Measurements from ENCODE around the gene RAB5IF.
"Not testable (repeated sequence)": the region's sequence is repeated elsewhere in the genome, so short reads cannot be mapped to it uniquely, and the experiment has no call there.

The RAB5IF gene

DNA sequence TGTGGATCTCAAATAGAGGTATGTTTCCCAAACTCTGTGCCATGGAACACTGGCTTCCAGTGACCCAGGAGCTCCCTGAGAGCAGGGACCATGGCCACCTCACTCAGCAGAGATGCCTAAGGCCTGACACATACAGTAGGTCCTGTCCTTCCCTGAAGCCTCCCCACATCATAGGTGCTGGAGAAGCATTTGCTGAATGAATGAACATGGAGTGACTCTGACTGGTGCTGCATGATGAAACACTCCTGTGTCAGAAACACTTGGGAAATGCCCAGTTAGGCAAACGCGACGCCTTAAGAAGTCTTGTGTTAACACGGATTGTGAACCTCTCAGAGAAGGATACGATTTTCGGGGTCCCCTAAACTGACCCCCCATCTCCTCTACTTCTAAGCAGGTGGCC lies 26.1 kb downstream of the RAB5IF start:
- DNase-seq: no peak

DNA sequence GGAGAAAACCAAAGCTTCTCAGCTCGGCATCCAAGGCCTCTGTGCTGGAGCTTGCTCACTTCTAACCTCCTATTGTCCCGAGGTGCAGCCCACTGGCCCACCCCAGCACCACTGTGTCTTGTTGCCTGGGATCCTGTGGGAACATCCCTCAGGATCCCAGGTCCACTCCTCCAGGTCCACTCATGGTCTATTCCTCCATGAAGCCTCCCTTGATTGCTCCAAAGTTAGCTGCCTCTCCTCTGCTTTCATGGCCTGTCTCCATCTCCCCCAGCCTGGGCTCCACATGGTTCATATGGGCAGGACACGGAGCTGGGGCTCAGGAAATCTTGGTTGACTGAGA lies 26.5 kb downstream of the RAB5IF start:
- DNase-seq: no peak

DNA sequence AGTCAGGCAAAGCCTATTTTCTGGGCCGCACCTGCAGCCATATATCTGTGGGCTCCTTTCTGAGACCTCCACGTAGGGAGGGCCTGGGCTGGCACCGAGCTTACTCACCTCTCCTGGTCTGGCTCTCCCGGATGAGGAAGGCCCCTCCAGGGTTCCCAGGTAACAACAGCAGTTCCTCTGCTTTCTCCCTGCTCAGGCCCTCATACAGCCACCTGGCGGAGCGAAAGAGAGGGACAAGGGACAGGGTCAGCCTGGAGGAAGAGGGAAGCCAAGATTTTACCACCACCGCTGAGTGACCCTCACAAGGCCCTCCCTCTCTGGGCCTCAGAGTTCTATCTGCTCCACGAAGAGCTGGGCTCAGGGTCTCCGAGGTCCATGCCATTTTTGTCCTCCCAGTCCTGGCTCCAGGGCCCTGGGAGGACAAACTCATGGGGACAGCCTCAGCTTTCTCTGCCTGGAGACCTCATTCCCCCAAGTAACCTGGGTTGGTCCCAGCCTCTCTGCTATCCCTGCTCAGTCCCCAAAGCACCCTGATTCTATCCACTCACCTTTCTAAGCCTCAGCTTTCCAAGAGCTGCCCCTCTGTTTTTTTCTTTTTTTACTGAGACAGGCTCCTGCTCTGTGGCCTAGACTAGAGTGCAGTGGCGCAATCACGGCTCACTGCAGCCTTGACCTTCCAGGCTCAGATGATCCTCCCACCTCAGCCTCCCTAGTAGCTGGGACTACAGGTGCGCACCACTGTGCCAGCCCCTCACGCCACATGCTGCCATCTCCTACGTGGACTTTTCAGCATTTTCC lies 27.1 kb downstream of the RAB5IF start:
- DNase-seq: no peak

DNA sequence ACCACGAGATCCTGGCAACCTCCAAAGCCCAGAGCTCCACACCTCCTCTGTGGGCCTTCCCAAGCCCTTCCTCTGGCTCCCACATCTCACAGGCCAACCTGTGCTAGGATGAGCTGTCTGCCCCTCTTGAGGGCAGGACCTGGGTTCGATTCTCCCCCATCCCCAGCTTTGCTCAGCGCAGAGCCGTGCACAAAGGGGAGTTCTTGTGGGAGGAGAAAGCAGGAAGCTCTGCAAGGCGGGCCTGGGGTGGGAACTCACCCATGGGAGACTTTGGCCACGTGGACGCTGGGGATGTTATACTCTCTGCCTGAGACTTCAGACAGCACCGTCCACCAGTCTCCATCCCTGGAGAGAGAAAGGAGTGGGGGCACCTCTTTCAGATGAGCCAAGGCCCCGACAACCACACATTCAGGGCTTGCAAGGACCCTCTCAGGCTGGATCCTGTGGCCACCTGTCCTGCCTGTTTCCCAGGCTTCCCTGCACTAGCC lies 27.8 kb downstream of the RAB5IF start:
- no peak for DNase-seq

DNA sequence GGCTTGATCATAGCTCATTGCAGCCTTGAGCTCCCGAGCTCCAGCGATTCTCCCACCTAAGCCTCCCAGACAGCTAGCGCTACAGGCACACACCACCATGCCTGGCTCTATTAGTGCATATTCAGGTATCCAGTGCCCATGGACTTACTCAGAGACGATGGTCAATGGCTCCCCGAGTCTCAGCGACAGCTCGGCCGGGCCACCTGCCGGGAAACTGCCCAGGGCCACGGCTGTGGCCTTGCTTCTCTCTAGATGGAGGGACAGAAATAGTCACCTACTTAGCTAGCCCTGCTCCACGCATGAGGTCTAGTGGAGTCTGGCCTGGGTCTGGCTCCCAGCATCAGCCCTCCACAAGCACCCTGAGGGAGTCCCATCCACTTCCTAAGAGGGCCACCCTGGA lies 28.8 kb downstream of the RAB5IF start:
- no peak for DNase-seq

DNA sequence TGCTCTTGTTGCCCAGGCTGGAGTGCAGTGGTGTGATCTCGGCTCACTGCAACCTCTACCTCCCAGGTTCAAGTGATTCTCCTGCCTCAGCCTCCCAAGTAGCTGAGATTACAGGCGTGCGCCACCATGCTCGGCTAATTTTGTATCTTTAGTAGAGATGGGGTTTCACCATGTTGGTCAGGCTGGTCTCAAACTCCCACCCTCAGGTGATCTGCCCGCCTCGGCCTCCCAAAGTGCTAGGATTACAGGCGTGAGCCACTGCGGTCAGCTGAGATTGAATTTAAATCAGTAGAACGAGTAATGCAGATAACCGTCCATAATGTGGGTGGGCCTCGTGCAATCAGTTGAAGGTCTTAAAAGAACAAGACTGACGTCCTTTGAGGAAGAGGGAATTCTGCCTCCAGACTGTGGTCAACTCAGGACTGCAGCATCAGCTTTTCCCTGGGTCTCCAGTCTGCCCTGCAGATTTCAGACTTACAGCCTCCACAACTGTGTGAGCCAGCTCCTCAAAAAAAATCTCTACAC lies 33.4 kb downstream of the RAB5IF start:
- not testable (repeated sequence) for DNase-seq

DNA sequence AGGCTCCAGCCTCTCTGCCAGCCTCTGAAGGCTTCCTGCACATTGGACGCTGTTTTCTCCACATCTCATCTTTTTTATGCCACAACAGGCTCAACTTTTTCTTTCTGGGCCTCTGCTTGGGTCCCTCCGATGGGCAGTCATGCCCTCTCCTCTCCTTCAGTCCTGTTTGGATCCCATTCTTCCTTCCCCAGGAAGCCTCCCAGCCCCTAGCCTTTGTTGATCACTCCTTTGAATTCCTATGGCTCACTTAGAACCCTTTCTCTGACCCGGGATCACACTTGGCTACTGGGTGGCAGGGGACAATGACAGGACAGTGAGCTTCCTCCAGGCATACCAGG lies 35.9 kb downstream of the RAB5IF start:
- no peak for DNase-seq

DNA sequence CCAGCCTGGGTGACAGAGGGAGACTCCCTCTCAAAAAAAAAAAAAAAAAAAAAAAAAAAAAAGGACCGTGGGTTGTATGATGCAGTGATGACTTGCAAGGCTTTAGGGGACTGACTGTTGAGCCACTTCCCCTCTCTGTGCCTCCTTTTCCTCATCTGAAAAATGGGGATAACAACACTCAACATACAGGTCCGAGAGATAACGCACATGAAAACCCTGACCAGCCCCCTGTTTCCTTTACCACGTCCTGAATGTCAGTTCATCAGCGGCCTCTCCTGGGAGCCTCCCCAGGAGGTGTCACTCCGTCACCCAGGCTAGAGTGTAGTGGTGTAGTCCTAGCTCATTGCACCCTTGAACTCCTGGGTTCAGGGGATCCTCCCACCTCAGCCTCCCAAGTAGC lies 36.6 kb downstream of the RAB5IF start:
- DNase-seq: no peak

DNA sequence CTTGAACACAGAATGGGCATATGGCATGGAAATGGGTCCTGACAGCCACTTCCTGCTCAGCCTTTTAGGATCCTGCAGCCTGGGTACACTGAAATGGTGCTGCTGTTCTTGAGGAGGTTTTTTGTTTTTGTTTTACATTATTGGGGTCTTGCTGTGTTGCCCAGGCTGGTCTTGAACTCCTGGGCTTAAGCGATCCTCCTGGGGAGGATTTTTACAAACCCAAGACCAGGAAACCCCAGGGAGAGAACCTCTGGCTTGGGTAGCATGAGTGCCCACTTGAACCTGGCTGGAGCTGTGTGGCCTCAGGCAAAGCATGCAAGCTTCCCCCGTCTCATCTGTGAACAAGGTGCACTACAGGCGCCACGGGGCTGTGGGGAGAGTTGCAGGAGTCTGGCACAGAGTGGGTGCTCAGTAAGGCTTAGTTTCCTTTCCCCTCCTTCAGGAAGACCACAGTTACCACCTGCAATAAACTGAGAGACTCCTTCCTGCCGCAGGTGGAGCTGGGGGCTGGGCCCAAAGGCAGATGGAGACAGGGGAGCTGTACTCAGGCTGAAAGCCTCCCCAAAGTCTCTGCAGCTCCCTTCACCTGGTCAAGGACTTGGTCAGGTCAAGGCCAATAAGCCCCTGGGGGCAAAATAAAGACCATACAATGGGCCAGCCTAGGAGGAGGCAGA lies 38.6 kb downstream of the RAB5IF start:
- DNase-seq: no peak

DNA sequence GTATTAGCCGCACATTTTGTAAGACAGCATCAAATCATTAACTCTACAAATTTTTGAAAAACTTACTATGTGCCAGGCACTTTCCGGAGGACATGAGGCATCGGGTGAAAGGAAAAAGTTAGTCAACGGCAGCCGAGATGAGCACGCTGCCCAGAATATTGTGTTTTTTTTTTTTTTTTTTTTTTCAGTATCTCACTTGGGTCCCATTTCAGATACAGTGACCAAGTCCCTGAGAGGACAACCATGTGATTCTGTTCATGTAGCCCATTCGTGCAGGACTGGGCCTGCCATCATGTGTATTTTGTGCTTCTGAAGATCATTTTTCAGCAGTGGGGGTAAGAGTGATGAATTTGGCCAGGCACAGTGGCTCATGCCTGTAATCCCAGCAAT lies 39.1 kb downstream of the RAB5IF start:
- no peak for DNase-seq

DNA sequence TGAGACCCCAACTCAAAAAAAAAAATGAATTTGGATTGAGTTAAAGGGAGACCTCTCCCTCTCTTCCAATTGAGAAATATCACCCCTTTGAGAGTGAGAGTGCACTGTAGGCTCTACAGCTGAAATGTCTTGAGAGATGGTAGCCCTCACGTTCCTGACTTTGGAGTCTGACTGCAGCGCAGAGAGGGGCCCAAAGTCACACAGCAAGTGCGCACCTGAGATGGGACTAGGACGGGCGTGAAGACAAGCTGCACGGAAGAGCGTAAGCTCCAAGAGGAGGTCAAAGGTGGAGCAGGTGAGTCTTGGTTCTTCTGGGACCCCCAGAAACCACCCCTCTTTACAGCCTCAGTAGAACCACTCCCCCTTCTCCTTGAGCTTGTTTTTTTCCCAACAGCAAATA lies 39.8 kb downstream of the RAB5IF start:
- DNase-seq: no peak

DNA sequence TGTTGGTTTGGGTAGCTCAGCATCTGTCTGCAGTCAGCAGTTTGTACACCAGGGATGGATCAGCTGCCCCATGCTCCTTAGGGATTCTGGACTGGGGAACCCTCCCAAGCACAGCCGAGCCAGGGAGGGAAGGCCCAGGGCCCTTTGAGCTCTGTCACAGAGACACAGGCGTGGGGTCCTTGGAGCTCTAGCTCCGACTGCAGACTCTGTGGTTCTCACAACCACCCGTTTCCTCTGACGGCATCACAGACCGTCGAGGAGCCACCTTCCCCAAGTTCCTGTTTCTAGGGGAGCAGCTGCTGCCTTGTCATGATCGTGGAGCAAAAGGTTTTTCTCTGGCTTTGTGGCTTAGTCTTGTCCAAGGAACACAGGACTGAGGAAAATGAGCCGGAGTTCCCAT lies 40.4 kb downstream of the RAB5IF start, which contains the start of gene SLA2:
TSS of gene SLA2 (minus strand) at position 199 of the 400 bp plus-strand sequence. CDS start 4,861 bp downstream, outside the sequence.
- no peak for DNase-seq

DNA sequence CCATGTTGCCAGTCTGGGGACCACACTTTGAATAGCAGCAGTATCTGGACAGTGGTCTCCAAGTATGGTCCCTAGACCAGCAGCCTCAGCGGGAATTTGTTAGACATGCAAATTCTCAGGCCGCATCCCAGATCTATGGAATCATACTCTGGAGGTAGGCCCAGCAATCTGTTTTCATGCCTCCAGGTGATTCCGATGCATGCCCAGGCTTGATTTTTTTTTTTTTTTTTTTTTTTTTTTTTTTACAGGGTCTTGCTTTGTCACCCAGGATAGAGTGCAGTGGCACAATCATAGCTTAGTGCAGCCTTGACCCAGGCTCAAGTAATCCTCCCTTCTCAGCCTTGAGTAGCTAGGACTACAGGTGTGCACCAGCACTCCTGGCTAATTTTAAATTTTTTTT lies 41.1 kb downstream of the RAB5IF start:
- no peak for DNase-seq

DNA sequence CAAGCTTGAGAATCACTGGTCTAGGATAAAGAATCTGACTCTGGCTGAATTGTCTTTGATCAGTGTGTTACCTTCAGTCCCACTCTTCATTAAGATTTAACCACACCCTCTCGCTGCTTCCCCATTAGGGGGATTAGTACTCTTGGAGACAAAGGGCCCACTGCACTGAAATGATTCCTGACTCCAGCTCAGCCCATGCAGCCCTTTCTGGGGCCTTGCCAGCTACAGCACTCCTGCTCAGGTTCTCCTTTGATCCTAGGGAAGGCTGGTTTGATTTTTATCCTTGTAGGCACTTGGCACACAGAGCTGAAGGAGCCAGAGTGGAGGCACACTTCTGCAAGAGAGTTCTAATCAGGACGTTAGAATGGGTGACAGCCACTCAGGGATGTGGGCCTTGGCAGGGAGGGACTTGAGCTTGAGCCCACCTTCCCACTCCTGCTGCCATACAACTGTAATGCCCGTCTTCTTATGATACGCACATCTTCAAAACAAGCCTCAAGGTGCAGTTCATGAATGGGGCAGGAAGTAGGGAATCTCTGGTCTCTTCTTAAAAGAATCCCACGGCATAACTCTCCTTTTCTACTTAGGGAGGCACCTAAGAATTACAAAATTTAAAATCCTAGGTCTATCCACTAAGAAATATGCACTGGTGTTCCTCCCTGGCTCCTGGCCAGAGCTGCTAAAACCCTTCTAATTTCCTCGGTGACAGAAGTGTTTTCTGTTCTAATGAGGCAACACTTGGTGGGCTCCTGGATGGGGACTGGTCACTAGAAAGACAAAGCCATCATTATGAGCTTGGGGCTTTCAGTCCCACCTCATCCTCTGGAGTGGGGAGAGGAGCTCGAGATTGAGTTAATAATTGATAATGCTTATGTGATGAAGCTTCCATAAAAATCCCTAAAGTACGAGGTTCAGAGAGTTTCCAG lies 41.9 kb downstream of the RAB5IF start:
- no peak for DNase-seq

DNA sequence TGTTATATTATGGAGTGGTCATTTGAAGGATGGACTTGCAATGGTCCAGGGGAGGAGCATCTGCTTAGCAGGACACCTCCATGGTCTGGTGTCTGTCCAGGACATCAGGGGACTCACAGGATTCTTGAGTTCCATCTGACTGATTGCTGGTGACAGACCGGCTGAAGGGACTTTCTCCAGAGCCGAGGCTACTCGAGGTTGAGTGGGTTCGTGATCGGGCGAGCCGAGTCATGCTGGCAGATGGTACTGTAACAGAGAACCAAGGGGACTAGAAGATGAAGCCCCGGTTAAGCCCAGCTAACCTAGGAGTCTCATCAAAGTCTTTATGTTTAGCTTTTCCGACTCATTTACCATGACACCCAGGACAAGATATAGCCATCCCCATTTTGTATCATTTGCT lies 47.9 kb downstream of the RAB5IF start:
- no peak for DNase-seq

DNA sequence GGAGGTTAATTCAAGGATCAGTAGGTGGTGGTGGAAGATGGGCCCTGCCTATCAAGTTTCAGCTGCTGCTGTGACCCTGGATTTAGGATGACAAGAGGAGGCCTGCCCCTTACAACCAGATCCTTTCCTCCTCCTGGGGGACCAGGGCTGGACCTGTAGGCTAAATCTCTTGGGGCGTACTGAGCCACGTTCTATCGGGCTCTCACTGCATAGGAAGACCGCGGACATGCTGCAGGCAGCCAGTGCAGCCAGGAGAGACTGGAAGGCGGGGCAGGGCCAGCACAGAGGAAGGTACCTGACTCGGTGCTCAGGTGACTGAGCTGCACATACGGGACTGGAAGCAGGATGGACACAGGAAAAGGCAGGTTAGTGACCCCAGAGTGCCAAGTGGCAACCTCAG lies 48.9 kb downstream of the RAB5IF start:
- DNase-seq: no peak

DNA sequence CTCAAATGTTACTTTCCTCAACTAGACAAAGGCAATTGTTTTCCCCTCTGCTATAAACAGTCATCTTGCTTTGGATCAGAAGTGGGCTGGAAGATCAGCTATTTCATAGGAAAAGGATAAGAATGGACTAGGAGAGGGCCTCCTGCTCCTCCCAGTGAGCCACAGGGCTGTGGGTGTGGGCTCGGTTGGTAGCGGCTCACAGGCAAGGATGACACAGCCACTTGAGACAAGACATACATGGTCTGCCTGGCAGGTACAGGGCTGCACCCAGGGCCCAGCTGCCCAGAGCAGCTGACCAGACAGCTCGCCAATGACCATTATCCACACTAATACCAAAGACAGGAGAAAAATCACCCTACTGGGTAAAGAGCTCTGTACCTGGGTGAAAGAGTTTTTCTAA lies 49.4 kb downstream of the RAB5IF start:
- DNase-seq: no peak

DNA sequence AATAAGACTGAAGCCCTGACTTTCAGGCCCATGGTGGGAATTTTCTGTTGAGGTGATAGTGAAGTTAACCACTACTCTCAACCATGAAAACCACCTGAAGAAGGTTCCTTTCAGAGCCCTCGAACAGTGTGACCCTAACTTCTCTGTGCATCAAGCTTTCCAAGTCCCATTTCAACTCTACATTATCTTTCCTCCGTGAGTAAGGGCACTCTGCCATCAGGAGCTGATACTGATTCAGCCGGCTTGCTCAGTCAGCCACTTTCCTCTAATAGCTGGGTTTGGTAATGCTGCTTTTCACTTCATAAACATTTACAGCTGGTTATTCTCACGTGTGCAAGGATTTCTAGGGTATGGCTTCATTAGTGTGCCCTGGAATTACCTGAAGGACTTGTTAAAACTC lies 51.2 kb downstream of the RAB5IF start:
- DNase-seq: no peak

DNA sequence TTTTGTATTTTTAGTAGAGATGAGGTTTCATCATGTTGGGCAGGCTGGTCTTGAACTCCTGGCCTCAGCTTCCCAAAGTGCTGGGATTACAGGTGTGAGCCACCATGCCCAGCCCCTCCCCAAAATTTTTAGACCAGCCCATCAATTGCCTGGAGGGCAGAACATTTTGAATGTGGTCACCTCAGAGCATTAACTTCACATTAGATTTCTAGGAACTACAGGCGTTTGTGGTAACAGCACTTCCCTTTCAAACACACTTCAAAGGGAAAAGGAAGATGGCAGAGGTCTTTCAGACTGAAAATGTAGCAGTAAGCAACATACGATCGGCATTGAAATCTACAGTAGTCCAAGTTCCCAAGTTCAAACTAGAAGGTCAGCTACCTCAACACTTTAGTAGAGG lies 52.7 kb downstream of the RAB5IF start:
- no peak for DNase-seq
